IPS DF 6.9 (cell line): ENCODE results near the gene VWA8.

Source experiments
- DNase-seq: peaks from one replicate; pipeline ENCODE4 v3.0.0-alpha.2; 2013; ENCODE audit warnings: low read depth, low spot score
- H3K27ac ChIP-seq: one replicate; pipeline ENCODE4 v1.5.1; 2013; ENCODE audit warnings: low read length, control low read depth
- H3K27me3 ChIP-seq: 2 replicates; pipeline ENCODE4 v1.6.1; 2013; ENCODE audit warnings: mild to moderate bottlenecking, low read length; ENCODE audit not compliant: control insufficient read depth, insufficient read depth
- H3K36me3 ChIP-seq: 2 replicates; pipeline ENCODE4 v1.6.1; 2013; ENCODE audit warnings: low read length; ENCODE audit not compliant: control insufficient read depth, insufficient read depth
- H3K4me1 ChIP-seq: 2 replicates; pipeline ENCODE4 v1.6.1; 2013; ENCODE audit warnings: low read length; ENCODE audit not compliant: control insufficient read depth, insufficient read depth
- H3K4me3 ChIP-seq: 2 replicates; pipeline ENCODE4 v1.5.1; 2013; ENCODE audit warnings: mild to moderate bottlenecking, low read length
- H3K9me3 ChIP-seq: 2 replicates; pipeline ENCODE4 v1.6.1; 2013; ENCODE audit warnings: low read length, inconsistent platforms; ENCODE audit not compliant: control insufficient read depth, insufficient read depth
- WGBS: extraction: QIAGEN DNeasy Blood & Tissue Kit; methylation state at CpG from one replicate; pipeline ENCODE4 v1.1.7; 2013; ENCODE audit warnings: mixed read lengths, missing lambda C conversion rate; ENCODE audit not compliant: insufficient read length, insufficient coverage; 5-methylcytosine and 5-hydroxymethylcytosine counted together

Gene VWA8

GRCh38 chr13:41713405-41713804 lies 247.5 kb downstream of the VWA8 start:
- H3K4me1 ChIP-seq: no peaks in the 10 kb centered on the region
- no peak overlapping the region for H3K27ac ChIP-seq
- DNase-seq: no peak
- WGBS: no CpG with 5 or more reads among the region's 1 CpG
- H3K4me3 ChIP-seq: no peak overlapping the region
- H3K36me3 ChIP-seq: no peaks in the 10 kb centered on the region
- no peaks in the 10 kb centered on the region for H3K27me3 ChIP-seq
- no peaks in the 10 kb centered on the region for H3K9me3 ChIP-seq

DNA sequence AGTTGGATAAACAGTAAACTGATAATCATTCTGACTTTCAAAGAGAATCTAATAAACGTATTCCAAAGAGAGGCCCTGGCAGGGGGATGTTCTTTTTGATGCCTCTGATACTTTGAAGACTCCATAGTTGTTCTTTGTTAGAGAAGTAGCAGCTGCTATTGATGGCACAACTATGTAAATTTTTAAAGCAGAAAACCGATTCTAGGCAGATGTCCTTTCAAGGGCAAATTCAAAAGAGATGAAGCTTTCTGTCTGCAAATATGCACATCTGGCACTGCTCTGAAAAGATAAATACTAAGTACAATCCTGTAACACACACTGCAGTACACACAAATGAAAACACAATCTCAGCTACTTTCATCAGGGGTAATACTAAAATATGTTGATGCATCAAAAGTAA lies 250.1 kb downstream of the VWA8 start:
- Histone ChIP-seq H3K4me1 (no peaks in the 10 kb centered on the region), H3K36me3 (no peaks in the 10 kb centered on the region), H3K9me3 (no peaks in the 10 kb centered on the region), H3K4me3 (no peak overlapping the region), H3K27me3 (no peaks in the 10 kb centered on the region), H3K27ac (no peak overlapping the region)
- no peak for DNase-seq
- no CpG with 5 or more reads among the region's 2 CpGs for WGBS

GRCh38 chr13:41709511-41709910 lies 251.4 kb downstream of the VWA8 start:
- DNase-seq: no peak
- Histone ChIP-seq H3K4me1 (no peaks in the 10 kb centered on the region), H3K36me3 (no peaks in the 10 kb centered on the region), H3K27me3 (no peaks in the 10 kb centered on the region), H3K9me3 (no peaks in the 10 kb centered on the region), H3K4me3 (no peak overlapping the region), H3K27ac (no peak overlapping the region)

- Histone ChIP-seq H3K9me3 (no peaks in the 10 kb centered on the region), H3K27ac (no peak overlapping the region), H3K36me3 (no peaks in the 10 kb centered on the region), H3K4me1 (no peaks in the 10 kb centered on the region), H3K4me3 (no peak overlapping the region), H3K27me3 (no peaks in the 10 kb centered on the region)
- no peak for DNase-seq
- WGBS: no CpG with 5 or more reads among the region's 4 CpGs
Measured at GRCh38 chr13:41708713-41709112, 252.2 kb downstream of the VWA8 start.

GRCh38 chr13:41707194-41707821 lies 253.6 kb downstream of the VWA8 start:
- Histone ChIP-seq H3K4me1 (no peaks in the 10 kb centered on the region), H3K36me3 (no peaks in the 10 kb centered on the region), H3K4me3 (no peak overlapping the region), H3K27me3 (no peaks in the 10 kb centered on the region), H3K9me3 (no peaks in the 10 kb centered on the region), H3K27ac (no peak overlapping the region)
- no CpG with 5 or more reads among the region's 1 CpG for WGBS
- DNase-seq: no peak

DNA sequence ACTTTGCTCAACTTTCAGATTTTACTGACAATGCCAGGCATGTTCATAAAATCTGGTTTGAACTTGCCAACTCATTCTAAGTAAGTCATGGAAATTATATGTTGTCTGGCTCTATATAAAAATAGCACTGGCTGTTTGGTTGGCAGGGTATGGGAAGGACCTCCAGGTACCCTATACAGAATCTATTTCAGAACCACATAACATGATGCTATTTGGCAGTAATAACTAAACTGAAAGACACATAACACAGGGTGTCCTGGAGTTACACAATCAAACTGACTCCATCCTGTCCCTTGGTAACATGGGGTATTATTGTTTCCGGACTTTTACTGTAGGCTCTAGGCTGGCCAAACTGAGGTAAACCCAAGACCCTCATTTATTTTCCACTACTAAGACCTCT lies 254.8 kb downstream of the VWA8 start:
- Histone ChIP-seq H3K36me3 (no peaks in the 10 kb centered on the region), H3K27me3 (no peaks in the 10 kb centered on the region), H3K27ac (no peak overlapping the region), H3K4me3 (no peak overlapping the region), H3K4me1 (no peaks in the 10 kb centered on the region), H3K9me3 (no peaks in the 10 kb centered on the region)
- no CpG with 5 or more reads among the region's 1 CpG for WGBS
- no peak for DNase-seq

DNA sequence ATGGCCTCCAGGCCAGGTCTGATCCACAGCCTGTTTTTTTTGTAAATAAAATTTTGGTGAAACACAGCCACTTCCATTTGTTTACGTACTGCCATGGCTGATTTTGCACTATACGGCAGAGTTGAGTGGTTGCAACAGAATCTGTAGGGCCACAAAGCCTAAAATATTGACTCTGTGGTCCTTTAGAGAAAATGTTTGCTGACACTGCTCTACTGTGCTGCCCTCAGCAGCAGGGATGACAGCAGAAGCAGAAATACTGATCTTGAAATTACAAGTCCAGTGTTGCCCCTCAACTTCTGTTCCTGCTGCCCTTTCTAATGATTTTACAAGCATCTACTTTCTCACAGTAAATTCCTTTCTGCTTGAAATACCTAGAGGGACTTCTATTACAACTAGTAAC lies 258.4 kb downstream of the VWA8 start:
- H3K27me3 ChIP-seq: no peaks in the 10 kb centered on the region
- H3K4me3 ChIP-seq: no peak overlapping the region
- no CpG with 5 or more reads among the region's 2 CpGs for WGBS
- peaks cover 1% of the 10 kb centered on the region; the same call in 1 of the 2 replicates for H3K4me1 ChIP-seq
- no peaks in the 10 kb centered on the region for H3K9me3 ChIP-seq
- no peak for DNase-seq
- H3K36me3 ChIP-seq: no peaks in the 10 kb centered on the region
- H3K27ac ChIP-seq: no peak overlapping the region

GRCh38 chr13:41701676-41702075 lies 259.2 kb downstream of the VWA8 start:
- Histone ChIP-seq H3K27me3 (no peaks in the 10 kb centered on the region), H3K36me3 (no peaks in the 10 kb centered on the region), H3K9me3 (no peaks in the 10 kb centered on the region), H3K4me3 (no peak overlapping the region), H3K27ac (no peak overlapping the region), H3K4me1 (peaks cover 4% of the 10 kb centered on the region; the same call in 1 of the 2 replicates)
- DNase-seq: no peak
- no CpG with 5 or more reads among the region's 3 CpGs for WGBS

DNA sequence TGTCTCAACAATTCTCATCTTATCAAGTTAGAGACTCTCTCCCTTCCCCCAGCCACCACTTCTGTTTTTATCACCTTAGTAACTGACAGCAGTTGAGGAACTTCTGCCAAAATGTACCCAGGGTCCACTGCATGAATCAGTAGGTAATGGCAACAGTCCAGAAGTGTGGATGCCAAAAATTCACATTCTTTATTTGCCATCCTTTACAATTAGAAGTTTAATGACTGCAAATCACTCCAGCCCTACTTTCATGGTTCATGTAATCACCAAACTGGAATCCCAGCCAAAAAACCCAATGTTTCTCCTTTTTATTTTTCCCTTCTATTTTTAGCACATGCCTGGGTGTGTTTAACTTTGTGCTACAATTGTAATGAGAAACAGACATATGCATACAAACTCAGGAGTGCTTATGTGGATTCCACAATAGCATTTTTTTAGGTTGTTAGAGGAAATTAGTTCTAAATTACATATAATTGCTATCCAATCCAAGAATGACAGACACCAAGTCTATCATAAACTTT lies 260.1 kb downstream of the VWA8 start:
- no peak for DNase-seq
- no peaks in the 10 kb centered on the region for H3K36me3 ChIP-seq
- no peaks in the 10 kb centered on the region for H3K27me3 ChIP-seq
- no peaks in the 10 kb centered on the region for H3K9me3 ChIP-seq
- H3K4me1 ChIP-seq: peaks cover 4% of the 10 kb centered on the region; the same call in 1 of the 2 replicates
- no peak overlapping the region for H3K4me3 ChIP-seq
- no peak overlapping the region for H3K27ac ChIP-seq

- H3K27me3 ChIP-seq: no peaks in the 10 kb centered on the region
- no peak overlapping the region for H3K27ac ChIP-seq
- DNase-seq: no peak
Measured at GRCh38 chr13:41699759-41700158, 261.1 kb downstream of the VWA8 start.

GRCh38 chr13:41697578-41697977 lies 263.3 kb downstream of the VWA8 start:
- H3K4me1 ChIP-seq: peaks cover 4% of the 10 kb centered on the region; the same call in 1 of the 2 replicates
- DNase-seq: no peak
- H3K36me3 ChIP-seq: no peaks in the 10 kb centered on the region
- H3K4me3 ChIP-seq: no peak overlapping the region
- H3K27ac ChIP-seq: no peak overlapping the region
- H3K27me3 ChIP-seq: no peaks in the 10 kb centered on the region
- WGBS: 100% methylated on average over 1 of the region's 6 CpGs
- no peaks in the 10 kb centered on the region for H3K9me3 ChIP-seq

More at GRCh38 chr13:41699759-41700158, 261.1 kb downstream of the VWA8 start:
- Histone ChIP-seq H3K4me3 (no peak overlapping the region), H3K4me1 (peaks cover 4% of the 10 kb centered on the region; the same call in 1 of the 2 replicates), H3K36me3 (no peaks in the 10 kb centered on the region), H3K9me3 (no peaks in the 10 kb centered on the region)
- WGBS: no CpG with 5 or more reads among the region's 1 CpG
